Measurements from ENCODE around the gene SCFD2. TPM values are rescaled to one million over a fixed set of nuclear protein-coding genes. Genes with fewer than 3 reads are reported as not detected.
"Not testable (repeated sequence)": the region's sequence is repeated elsewhere in the genome, so short reads cannot be mapped to it uniquely, and the experiment has no call there.

The SCFD2 gene
- total RNA-seq, 1 experiment from 2014 or later: 13.5 TPM

DNA sequence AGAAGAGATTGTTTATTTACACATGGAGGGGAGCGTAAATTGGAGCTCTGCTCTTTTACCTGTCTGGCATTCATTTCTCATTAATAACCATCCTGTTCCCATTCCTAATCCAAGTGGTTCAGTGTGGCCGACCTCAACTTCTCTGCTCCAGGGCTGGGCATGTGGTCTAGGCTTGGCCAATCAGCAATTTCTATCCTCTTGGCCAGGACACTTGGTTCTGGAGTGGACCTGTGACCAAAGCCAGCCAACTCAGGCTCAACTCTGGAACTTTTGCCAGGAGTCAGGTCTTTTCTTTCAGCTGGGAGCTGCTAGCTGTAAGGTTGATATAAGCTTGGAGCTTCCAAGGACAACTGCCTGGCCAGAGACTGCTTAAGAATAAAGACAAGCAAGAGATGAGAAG lies 519.4 kb downstream of the SCFD2 start:
- Histone ChIP-seq H3K27me3 (ENCODE audit: control insufficient read depth, insufficient read depth, low read length) (no peaks in the 10 kb centered on the region; the same call in 1 of the 2 replicates), H3K36me3 (replicated peaks; ENCODE audit: control insufficient read depth, insufficient read depth, low read length) (no peaks in the 10 kb centered on the region; the same call in 1 of the 2 replicates), H3K4me3 (ENCODE audit: insufficient read depth, low read depth, low read length) (no peak overlapping the region)
- DNase-seq: no peak

DNA sequence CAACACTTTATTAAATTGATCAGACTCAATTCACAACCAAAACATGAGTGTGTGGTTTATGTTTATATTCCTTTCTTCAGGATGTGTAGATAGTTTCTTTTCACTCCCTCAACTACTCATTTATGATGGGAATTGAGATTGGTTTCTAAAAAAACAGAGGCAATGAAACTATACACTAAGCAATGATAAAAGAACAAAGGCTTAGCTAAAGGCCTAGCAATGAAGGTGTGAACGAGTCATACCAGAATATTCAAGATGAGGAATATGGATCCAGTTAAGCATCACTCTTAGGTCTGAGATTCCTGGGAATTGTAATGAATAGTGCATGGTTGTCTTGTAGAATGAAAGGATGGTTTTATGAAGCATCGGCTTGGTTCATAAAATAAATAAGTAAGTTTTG lies 521.3 kb downstream of the SCFD2 start:
- H3K36me3 ChIP-seq (replicated peaks; ENCODE audit: control insufficient read depth, insufficient read depth, low read length): no peaks in the 10 kb centered on the region; the same call in 1 of the 2 replicates
- no peaks in the 10 kb centered on the region; the same call in 1 of the 2 replicates for H3K27me3 ChIP-seq (ENCODE audit: control insufficient read depth, insufficient read depth, low read length)
- no peak overlapping the region for H3K4me3 ChIP-seq (ENCODE audit: insufficient read depth, low read depth, low read length)
- DNase-seq: no peak

DNA sequence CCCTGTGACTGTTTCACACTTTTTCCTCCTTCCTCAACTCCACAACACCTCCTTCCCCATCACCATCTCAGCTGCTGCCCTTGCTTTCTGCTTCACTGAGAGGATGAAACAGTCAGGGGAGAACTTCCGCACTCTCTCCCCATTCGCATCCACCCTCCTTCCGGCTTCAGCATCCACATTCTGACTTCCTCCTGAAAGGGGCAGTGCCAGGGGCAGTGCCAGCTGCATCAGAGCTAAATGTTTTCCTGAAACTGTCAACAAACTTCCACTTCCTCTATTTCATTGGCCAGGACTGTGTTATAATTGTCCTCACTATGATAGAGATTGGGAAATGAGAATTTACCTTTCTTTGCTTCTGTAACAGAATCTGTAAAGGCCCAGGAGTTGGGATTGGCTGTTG lies 521.9 kb downstream of the SCFD2 start:
- DNase-seq: no peak
- Histone ChIP-seq H3K4me3 (ENCODE audit: insufficient read depth, low read depth, low read length) (no peak overlapping the region), H3K27me3 (ENCODE audit: control insufficient read depth, insufficient read depth, low read length) (no peaks in the 10 kb centered on the region; the same call in 1 of the 2 replicates), H3K36me3 (replicated peaks; ENCODE audit: control insufficient read depth, insufficient read depth, low read length) (no peaks in the 10 kb centered on the region; the same call in 1 of the 2 replicates)

DNA sequence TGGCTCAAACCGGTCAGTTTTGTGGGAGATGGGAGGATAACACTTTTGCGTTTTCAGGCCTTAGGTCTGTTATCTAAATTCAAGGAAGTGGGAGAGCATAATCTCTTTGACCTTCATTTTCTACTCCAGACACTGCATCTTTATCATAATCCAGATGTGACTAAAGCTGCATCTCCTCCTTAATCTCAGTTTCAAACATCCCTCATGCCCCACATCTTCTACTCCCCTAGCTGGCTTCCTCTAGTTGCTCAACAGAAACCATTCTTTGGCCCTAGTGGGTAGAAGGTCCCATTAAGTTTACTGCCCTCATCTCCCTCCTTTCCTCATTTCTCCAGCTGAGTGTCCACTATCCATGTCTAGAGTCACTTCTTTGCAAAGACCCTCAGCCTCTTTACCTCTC lies 522.5 kb downstream of the SCFD2 start:
- Histone ChIP-seq H3K27me3 (ENCODE audit: control insufficient read depth, insufficient read depth, low read length) (no peaks in the 10 kb centered on the region; the same call in 1 of the 2 replicates), H3K4me3 (ENCODE audit: insufficient read depth, low read depth, low read length) (no peak overlapping the region), H3K36me3 (replicated peaks; ENCODE audit: control insufficient read depth, insufficient read depth, low read length) (no peaks in the 10 kb centered on the region; the same call in 1 of the 2 replicates)
- no peak for DNase-seq

DNA sequence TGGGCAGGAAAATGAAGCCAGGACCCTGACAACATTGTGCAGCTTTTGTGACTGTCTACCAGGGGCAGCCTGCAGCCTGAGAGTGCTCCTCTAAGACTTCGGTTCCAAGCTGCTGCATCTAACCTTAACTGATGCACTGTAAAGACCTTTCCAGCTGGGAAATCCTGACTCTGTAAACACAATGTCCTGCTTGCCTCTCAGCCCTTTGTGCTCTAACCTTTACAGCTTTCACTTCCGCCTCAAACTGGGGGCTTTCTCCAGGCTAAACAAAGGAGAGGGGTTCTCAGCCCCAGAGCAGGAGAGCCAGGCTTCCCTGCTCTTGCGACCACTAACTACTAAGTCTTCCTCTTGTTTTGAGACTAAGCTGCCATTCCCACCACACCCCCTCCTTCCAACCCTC lies 523.1 kb downstream of the SCFD2 start:
- H3K27me3 ChIP-seq (ENCODE audit: control insufficient read depth, insufficient read depth, low read length): no peaks in the 10 kb centered on the region; the same call in 1 of the 2 replicates
- H3K36me3 ChIP-seq (replicated peaks; ENCODE audit: control insufficient read depth, insufficient read depth, low read length): no peaks in the 10 kb centered on the region; the same call in 1 of the 2 replicates
- no peak overlapping the region for H3K4me3 ChIP-seq (ENCODE audit: insufficient read depth, low read depth, low read length)
- DNase-seq: no peak

DNA sequence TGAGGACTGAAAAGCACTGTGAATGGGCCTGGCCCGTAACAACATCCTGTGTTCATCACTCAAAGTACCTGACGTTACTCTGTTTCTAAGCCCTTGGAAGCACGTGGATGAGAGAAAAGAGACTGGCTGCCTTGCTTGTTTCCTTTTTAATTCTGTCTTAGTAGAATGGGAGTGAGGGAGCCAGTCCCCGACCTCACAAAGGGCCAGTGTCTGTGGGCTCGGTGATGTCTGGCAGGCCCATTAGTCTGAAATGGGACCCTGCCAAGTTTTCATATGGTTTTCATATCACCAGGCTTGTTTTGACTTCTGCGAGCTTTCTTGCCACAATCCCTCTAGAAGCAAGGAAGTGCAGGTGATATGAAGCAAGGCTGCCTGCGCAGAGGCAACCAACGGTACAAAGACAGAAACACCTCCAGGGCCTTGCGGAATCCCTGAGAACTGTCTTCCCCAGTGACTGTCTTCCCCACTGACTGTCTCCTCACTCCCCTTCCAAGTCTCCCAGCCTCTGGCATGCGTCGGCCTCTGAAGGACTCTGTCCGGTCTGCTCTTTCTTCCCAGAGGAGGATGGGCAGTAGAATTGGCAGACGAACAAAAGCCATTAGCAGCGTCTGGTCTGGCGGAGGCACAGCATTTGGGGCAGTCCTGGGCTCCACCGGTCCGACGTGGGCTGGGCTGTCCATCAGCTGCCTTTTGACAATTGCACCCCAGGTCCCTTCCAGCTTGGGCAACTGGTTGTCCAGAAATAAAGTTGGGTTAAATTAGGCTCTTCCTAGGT lies 524.0 kb downstream of the SCFD2 start:
- Histone ChIP-seq H3K4me3 (ENCODE audit: insufficient read depth, low read depth, low read length) (no peak overlapping the region), H3K27me3 (ENCODE audit: control insufficient read depth, insufficient read depth, low read length) (no peaks in the 10 kb centered on the region; the same call in 1 of the 2 replicates), H3K36me3 (replicated peaks; ENCODE audit: control insufficient read depth, insufficient read depth, low read length) (no peaks in the 10 kb centered on the region; the same call in 1 of the 2 replicates)
- no peak for DNase-seq

DNA sequence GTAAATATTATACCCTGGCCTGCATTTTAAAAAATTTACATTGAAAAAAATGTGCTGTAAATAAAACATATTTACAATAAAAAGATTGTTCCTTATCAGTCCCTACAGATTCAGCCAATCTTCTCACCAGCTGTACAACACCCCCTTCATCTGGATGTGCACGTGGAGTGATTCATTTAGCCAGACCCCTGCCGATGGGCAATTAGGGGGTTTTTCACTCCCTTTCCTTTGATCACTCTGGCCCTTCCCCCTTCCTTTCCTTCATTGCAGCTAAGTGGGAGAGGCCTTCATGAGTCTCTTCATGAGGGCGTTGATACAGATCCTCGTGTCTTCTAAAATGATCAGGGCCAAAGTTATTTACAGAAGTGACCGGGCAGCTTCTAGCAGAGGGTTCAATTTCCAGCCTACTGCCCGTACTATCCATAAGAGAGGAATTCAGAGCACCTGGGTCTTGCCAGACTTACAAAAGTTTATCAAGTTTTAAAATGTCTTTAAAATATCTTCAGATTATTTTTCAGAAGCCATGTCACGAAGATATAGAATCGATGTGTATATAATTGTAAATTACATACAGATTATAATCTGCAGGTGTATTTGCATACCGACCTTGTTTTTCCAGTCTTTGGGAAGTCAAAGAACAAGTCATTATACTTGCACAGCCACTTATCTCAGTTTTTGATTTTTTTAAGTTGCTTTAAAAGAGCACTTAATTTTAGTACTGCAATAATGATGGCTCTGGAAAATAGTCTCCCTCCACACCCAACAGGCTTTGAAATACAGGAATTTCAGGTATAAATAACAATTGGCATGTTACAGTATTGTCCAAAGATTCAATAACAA lies 525.1 kb downstream of the SCFD2 start:
- peak; percentile 32 for DNase-seq
- Histone ChIP-seq H3K27me3 (ENCODE audit: control insufficient read depth, insufficient read depth, low read length) (no peaks in the 10 kb centered on the region; the same call in 1 of the 2 replicates), H3K4me3 (ENCODE audit: insufficient read depth, low read depth, low read length) (no peak overlapping the region), H3K36me3 (replicated peaks; ENCODE audit: control insufficient read depth, insufficient read depth, low read length) (no peaks in the 10 kb centered on the region; the same call in 1 of the 2 replicates)

DNA sequence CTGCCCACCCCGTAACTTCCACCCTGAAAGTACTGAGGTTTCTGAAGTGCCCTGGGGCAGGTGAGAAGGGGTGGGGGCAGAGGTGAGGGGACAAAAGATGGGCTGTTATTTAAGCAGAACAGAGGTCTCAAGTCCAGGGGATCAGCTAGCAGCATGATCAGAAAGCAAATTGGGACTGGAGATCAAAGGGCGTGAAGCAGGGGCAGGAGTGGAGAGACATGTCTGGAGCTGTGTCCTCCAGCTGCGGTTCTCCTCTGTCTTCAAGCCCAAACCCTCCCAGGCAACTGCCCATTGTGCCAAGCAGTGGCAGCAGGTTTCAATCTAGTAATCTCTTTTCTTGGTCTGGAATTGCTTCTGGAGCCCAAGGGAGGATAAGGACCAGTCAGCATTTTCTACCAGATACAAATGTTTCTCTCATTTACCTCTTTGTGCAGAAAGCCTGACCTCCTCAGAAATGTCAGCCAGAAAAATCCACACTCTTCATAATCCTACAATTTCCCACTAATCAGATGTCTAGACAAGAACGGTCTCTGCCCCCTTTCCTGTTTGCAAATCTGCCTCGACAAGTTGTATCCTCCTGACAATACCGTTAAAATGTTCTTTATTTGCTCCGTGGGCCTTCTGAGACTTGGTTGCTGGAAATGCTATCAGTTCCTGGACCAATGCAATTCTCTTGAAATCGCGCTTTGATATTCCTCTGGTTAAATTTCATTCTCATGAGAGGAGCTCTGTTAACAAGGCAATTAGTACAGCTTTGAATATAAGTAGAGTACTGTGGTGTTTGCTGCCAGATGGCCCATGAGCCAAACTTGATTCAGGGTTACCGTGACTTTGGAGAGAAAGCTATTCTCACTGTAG lies 526.9 kb downstream of the SCFD2 start:
- no peaks in the 10 kb centered on the region; the same call in 1 of the 2 replicates for H3K27me3 ChIP-seq (ENCODE audit: control insufficient read depth, insufficient read depth, low read length)
- DNase-seq: no peak
- H3K36me3 ChIP-seq (replicated peaks; ENCODE audit: control insufficient read depth, insufficient read depth, low read length): no peaks in the 10 kb centered on the region
- no peak overlapping the region for H3K4me3 ChIP-seq (ENCODE audit: insufficient read depth, low read depth, low read length)

DNA sequence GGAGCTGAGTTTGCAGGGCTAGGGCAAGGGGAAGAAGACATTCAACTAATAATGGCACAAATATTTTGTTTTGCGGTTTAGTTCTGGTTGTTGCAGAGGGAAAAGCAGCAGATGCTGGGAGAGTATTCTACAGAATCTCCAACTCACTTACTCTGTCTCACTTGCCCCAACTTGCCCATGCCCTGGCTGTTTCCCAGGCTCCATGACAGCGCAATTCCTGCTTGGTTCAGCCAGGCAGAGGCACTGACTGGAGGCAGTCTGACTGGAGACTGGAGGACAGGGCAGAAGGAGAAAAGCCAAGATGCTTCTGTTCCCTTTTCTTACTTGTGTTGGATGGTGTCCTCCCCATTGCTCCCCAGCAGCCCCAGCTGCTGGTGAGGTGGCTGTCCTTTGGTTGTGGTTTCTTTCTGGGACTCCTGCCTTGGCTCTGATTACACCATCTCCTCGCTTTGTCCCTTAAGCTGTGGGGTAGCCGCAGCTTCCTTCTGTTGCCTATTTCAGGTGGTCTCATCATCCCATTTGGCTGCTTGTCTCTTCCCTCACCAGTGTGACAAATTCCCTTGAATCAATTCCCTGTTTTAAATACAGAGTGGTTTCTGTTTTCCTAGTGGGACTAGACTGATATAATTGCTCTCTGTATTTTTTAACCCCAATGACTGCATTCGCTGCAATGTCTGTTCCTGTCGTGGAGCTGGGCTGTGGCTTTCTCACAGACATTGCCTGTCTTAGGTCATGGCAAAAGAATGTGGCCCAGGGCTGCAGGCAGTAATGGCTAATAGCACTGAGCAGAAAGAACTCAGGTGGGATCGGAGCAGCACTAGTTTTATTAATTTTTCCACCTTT lies 527.9 kb downstream of the SCFD2 start:
- no peaks in the 10 kb centered on the region for H3K36me3 ChIP-seq (replicated peaks; ENCODE audit: control insufficient read depth, insufficient read depth, low read length)
- H3K27me3 ChIP-seq (ENCODE audit: control insufficient read depth, insufficient read depth, low read length): no peaks in the 10 kb centered on the region; the same call in 1 of the 2 replicates
- no peak overlapping the region for H3K4me3 ChIP-seq (ENCODE audit: insufficient read depth, low read depth, low read length)
- DNase-seq: no peak

DNA sequence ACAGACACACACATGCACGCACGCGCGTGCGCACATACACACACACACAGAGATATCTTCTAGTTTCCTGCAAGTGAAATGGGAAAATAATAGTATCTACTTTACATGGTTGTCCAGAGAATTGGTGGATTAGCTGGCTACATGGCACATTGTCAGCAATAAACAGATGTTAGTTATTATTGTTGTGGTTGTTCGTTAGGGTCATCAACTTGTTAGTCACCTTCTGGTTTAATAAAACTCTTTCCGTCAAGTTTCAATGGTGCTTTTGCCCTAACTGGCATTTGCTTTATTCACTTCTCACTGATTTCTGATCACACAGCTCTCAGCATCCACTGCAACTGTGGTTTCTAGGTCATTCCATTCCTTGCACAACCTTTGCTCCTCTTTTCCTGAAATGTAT lies 529.2 kb downstream of the SCFD2 start:
- Histone ChIP-seq H3K36me3 (replicated peaks; ENCODE audit: control insufficient read depth, insufficient read depth, low read length) (no peaks in the 10 kb centered on the region), H3K27me3 (ENCODE audit: control insufficient read depth, insufficient read depth, low read length) (no peaks in the 10 kb centered on the region; the same call in 1 of the 2 replicates), H3K4me3 (ENCODE audit: insufficient read depth, low read depth, low read length) (no peak overlapping the region)
- no peak for DNase-seq

DNA sequence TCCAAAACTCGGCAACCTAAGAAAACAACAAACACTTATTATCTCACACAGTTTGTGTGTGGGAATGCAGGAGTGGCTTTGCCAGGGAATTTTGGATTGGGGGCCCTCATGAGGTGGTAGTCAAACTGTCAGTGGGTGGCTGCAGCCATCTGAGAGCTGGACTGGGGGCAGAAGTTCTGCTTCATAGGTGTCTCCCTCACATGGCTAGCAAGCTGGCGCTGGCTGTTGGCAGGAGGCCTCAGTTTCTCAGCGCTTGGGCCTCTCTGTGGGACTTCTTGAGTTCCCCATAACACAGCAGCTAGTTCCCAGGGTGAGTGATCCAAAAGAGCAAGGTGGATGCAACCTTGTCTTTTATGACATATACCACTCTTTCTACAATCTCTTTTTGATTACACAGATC lies 529.7 kb downstream of the SCFD2 start:
- DNase-seq: no peak
- H3K27me3 ChIP-seq (ENCODE audit: control insufficient read depth, insufficient read depth, low read length): no peaks in the 10 kb centered on the region; the same call in 1 of the 2 replicates
- H3K36me3 ChIP-seq (replicated peaks; ENCODE audit: control insufficient read depth, insufficient read depth, low read length): no peaks in the 10 kb centered on the region
- no peak overlapping the region for H3K4me3 ChIP-seq (ENCODE audit: insufficient read depth, low read depth, low read length)

DNA sequence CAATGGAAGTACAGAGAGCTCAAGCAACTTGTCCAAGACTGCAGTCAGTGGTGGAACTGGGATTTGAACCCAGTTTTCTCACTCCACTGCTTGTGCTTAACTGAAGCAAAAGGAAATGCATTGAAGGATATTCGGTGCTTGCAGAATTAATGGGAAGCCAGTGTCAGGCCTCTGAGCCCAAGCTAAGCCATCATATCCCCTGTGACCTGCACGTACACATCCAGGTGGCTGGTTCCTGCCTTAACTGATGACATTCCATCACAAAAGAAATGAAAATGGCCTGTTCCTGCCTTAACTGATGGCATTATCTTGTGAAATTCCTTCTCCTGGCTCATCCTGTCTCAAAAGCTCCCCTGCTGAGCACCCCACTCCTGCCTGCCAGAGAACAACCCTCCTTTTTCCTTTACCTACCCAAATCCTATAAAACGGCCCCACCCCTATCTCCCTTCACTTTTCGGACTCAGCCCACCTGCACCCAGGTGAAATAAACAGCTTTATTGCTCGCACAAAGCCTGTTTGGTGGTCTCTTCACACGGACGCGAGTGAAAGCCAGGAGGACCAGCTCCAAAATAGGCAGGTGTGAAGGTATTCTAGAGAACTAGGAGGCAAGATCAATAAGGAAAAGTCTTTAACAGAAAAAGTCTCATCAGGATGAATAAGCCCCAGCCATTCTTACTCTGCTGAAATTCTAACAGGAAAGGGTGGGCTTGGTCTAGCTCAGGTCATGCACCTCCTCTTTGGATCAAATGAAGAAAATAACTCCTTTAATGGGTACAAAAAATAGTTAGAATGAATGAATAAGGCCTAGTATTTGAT lies 531.0 kb downstream of the SCFD2 start:
- H3K4me3 ChIP-seq (ENCODE audit: insufficient read depth, low read depth, low read length); H3K36me3 ChIP-seq (replicated peaks; ENCODE audit: control insufficient read depth, insufficient read depth, low read length); H3K27me3 ChIP-seq (ENCODE audit: control insufficient read depth, insufficient read depth, low read length); DNase-seq: not testable (repeated sequence)
